Calu3 (cell line): ENCODE data around the gene SPRTN. TPM values are rescaled to one million over a fixed set of nuclear protein-coding genes. Genes with fewer than 3 reads are reported as not detected.

Source experiments
- BruUV-seq: library from RNA; stranded (reverse); fragments of 400-500 nt; replicated peaks from 2 replicates; lab custom pipeline; 2021; lab: Mats Ljungman, UMichigan
- CTCF ChIA-PET: fragments of 300-600 bp; sonication (Branson Sonifier 250); formaldehyde crosslinking; loops from one replicate; lab custom pipeline; 2022; ENCODE audit warnings: antibody characterized with exemption; lab: Charles Lee
- DNase-seq: peaks from one replicate; pipeline ENCODE4 v3.0.0; 2022
- H3K27ac Mint-ChIP-seq: one replicate; pipeline ENCODE4 v1.8.0; 2022; ENCODE audit warnings: mixed read lengths; ENCODE audit not compliant: unreplicated experiment
- H3K27me3 Mint-ChIP-seq: one replicate; pipeline ENCODE4 v1.8.0; 2022; ENCODE audit warnings: mixed read lengths; ENCODE audit not compliant: unreplicated experiment
- H3K36me3 Mint-ChIP-seq: one replicate; pipeline ENCODE4 v1.8.0; 2022; ENCODE audit warnings: mild to moderate bottlenecking, moderate library complexity, mixed read lengths; ENCODE audit not compliant: insufficient read depth, unreplicated experiment
- H3K4me1 Mint-ChIP-seq: one replicate; pipeline ENCODE4 v1.8.0; 2022; ENCODE audit warnings: mild to moderate bottlenecking, low read depth, mixed read lengths; ENCODE audit not compliant: unreplicated experiment
- H3K4me3 Mint-ChIP-seq: one replicate; pipeline ENCODE4 v1.8.0; 2022; ENCODE audit warnings: mild to moderate bottlenecking, low read depth, moderate library complexity, mixed read lengths; ENCODE audit not compliant: unreplicated experiment
- H3K9me3 Mint-ChIP-seq: one replicate; pipeline ENCODE4 v1.8.0; 2022; ENCODE audit warnings: low read depth, mixed read lengths; ENCODE audit not compliant: unreplicated experiment
- intact Hi-C: fragments of 100-400 bp; cut with micrococcal nuclease; formaldehyde crosslinking; loops from one replicate; pipeline ENCODE4 v1.10.0; 2022; ENCODE audit not compliant: unreplicated experiment
- total RNA-seq: library from RNA; stranded (reverse); gene quantifications from 2 replicates; pipeline ENCODE4 v1.2.3, GENCODE V29; 2022
- TF ChIP-seq, protein P1 (sequence below): fragments of 200-600 bp; IDR thresholded peaks from one replicate; pipeline ENCODE4 v1.8.0; 2022; ENCODE audit warnings: antibody characterized with exemption; ENCODE audit not compliant: unreplicated experiment

The SPRTN gene
- total RNA-seq, 1 experiment from 2014 or later, result 17.4 TPM

DNA sequence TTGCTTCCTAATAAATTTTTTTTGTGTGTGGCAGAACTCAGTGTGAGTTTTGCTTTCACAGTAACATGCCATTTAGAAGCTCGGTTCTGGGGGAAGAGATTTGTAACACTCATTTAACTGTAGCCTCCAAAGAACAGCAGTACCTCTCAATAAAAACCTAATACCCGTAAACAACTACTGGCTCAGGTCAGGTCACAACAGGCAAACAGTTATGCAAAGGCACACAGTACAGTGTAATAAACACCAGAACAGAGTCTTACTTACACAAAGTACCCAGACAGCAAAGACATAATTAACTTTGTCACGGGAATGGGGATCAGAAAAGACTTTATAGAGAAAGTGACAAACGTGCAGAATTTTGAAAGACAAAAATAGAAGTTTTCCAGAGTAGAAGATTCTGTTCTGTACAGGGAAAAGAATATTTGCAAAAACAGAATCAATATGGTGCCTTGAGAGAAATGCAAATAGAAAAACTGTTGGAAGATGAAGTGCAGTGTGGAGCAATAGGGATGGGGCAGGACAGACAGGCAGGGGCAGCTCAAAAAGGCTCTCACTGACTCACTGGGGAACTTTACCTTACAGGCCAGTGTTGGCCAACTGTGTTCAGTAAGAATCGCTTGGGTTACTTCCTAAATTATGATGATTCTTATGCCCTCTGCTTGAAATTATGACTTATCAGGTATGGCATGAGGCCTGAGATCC is 45.2 kb downstream of the SPRTN start:
- no peak overlapping the region for H3K27ac Mint-ChIP-seq
- DNase-seq, result no peak
- no peaks in the 10 kb centered on the region for H3K27me3 Mint-ChIP-seq
- no peaks in the 10 kb centered on the region for H3K9me3 Mint-ChIP-seq
- CTCF ChIA-PET, result no interaction called here
- intact Hi-C loops, result no loop called here
- TF ChIP-seq, protein P1, sequence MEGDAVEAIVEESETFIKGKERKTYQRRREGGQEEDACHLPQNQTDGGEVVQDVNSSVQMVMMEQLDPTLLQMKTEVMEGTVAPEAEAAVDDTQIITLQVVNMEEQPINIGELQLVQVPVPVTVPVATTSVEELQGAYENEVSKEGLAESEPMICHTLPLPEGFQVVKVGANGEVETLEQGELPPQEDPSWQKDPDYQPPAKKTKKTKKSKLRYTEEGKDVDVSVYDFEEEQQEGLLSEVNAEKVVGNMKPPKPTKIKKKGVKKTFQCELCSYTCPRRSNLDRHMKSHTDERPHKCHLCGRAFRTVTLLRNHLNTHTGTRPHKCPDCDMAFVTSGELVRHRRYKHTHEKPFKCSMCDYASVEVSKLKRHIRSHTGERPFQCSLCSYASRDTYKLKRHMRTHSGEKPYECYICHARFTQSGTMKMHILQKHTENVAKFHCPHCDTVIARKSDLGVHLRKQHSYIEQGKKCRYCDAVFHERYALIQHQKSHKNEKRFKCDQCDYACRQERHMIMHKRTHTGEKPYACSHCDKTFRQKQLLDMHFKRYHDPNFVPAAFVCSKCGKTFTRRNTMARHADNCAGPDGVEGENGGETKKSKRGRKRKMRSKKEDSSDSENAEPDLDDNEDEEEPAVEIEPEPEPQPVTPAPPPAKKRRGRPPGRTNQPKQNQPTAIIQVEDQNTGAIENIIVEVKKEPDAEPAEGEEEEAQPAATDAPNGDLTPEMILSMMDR, result no peak
- no peak overlapping the region for H3K4me3 Mint-ChIP-seq
- no peaks in the 10 kb centered on the region for H3K36me3 Mint-ChIP-seq
- H3K4me1 Mint-ChIP-seq, result peaks cover 17% of the 10 kb centered on the region
- BruUV-seq, result no TSS peak

- no peak for DNase-seq
- no TSS peak for BruUV-seq
- H3K4me1 Mint-ChIP-seq, result peaks cover 30% of the 10 kb centered on the region
- no peaks in the 10 kb centered on the region for H3K36me3 Mint-ChIP-seq
- no peaks in the 10 kb centered on the region for H3K9me3 Mint-ChIP-seq
- no peak overlapping the region for H3K4me3 Mint-ChIP-seq
- intact Hi-C loops, result no loop called here
- TF ChIP-seq, protein P1, result no peak
- H3K27me3 Mint-ChIP-seq, result no peaks in the 10 kb centered on the region
- H3K27ac Mint-ChIP-seq, result no peak overlapping the region
- CTCF ChIA-PET, result interaction anchor here (1.2 kb wide), 1 partner anchor 11 kb away, joined by 4 read pairs; no protein-coding TSS in a partner anchor
Observed at GRCh38 chr1:231384696-231385415, 46.8 kb downstream of the SPRTN start.

GRCh38 chr1:231385416-231385748 is 47.3 kb downstream of the SPRTN start:
- intact Hi-C loops, result no loop called here
- Mint-ChIP-seq H3K4me1 (peaks cover 36% of the 10 kb centered on the region), H3K27ac (no peak overlapping the region), H3K4me3 (no peak overlapping the region), H3K36me3 (no peaks in the 10 kb centered on the region), H3K9me3 (no peaks in the 10 kb centered on the region), H3K27me3 (no peaks in the 10 kb centered on the region)
- CTCF ChIA-PET, result interaction anchor here (0.7 to 1.2 kb wide), 2 partner anchors 10 to 1643 kb away, joined by 3 to 4 read pairs; no protein-coding TSS in a partner anchor
- TF ChIP-seq, protein P1, result no peak
- peak; percentile 56 for DNase-seq
- no TSS peak for BruUV-seq

GRCh38 chr1:231386466-231386865 is 48.4 kb downstream of the SPRTN start:
- Mint-ChIP-seq H3K36me3 (no peaks in the 10 kb centered on the region), H3K27ac (no peak overlapping the region), H3K4me1 (peaks cover 45% of the 10 kb centered on the region), H3K4me3 (no peak overlapping the region), H3K9me3 (no peaks in the 10 kb centered on the region), H3K27me3 (no peaks in the 10 kb centered on the region)
- BruUV-seq, result no TSS peak
- TF ChIP-seq, protein P1, result no peak
- DNase-seq, result no peak
- CTCF ChIA-PET, result interaction anchor here (0.6 kb wide), 1 partner anchor 150 kb away, joined by 3 read pairs; no protein-coding TSS in a partner anchor
- intact Hi-C loops, result no loop called here
